GM12892 (cell line): ENCODE results near the gene FGD4.

Source experiments
- POLR2A ChIP-seq: IDR thresholded peaks from 2 replicates; pipeline ENCODE4 v1.6.1; 2011; ENCODE audit warnings: low read depth, low read length, control low read depth
- POLR2AphosphoS5 ChIP-seq: IDR thresholded peaks from 2 replicates; pipeline ENCODE4 v1.6.1; 2011; ENCODE audit warnings: low read depth, low read length, control low read depth

DNA sequence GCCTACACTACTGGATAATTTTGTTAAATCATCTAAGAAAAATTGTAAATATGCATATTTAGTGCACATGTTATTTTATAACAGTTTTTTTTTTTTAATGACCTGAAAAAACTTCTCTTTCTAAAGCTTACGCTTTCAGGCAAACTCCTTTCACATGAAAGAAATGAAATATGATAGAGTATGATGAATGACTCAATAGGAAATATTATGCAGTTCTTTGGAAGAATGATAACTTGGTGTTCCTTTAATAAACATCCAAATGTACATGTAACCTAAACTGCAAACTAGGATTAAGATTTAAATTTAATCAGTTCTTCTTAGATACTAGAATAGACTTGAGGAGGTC is 136.6 kb downstream of the FGD4 start:
- no peak for TF ChIP-seq POLR2AphosphoS5
- TF ChIP-seq POLR2A, result no peak
